ENCODE measurements around the gene PTPRR.

DNA sequence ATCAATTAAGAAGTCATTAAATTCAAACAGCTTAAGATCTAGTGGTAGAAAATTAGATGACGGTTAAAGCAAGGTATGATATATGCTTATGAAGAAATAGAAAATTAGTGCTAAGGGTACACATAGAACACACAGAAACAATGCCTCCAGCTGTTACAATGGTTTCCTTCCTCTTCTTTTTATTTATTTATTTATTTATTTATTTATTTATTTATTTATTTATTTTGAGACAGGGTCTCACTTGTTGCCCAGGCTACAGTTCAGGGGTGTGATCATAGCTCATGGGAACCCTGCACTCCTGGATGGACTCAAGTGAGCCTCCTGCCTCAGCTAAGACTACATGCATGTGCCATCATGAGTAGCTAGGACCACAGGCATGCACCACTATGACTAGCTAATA, 34.9 kb upstream of the PTPRR start:
- TF ChIP-seq RAD21 (IDR thresholded peaks at IDR 0.05; ENCODE audit: low read depth) (no peak), TAF1 (IDR thresholded peaks at IDR 0.05; ENCODE audit: low read depth) (no peak), FOXM1 (IDR thresholded peaks at IDR 0.05; ENCODE audit: borderline replicate concordance, low read depth) (no peak), TCF12 (IDR thresholded peaks at IDR 0.05; ENCODE audit: low read depth) (no peak), YY1 (IDR thresholded peaks at IDR 0.05; ENCODE audit: low read depth) (no peak), MAX (IDR thresholded peaks at IDR 0.05) (no peak), EGR1 (IDR thresholded peaks at IDR 0.05) (no peak), CEBPB (IDR thresholded peaks at IDR 0.05) (no peak), EP300 (IDR thresholded peaks at IDR 0.05; ENCODE audit: borderline replicate concordance) (no peak), USF1 (IDR thresholded peaks at IDR 0.05) (no peak), ZBTB7A (IDR thresholded peaks at IDR 0.05; ENCODE audit: low read depth) (no peak), TEAD4 (IDR thresholded peaks at IDR 0.05) (no peak), CREB1 (IDR thresholded peaks at IDR 0.05; ENCODE audit: low read depth) (no peak)
- TF ChIP-seq, protein P1, sequence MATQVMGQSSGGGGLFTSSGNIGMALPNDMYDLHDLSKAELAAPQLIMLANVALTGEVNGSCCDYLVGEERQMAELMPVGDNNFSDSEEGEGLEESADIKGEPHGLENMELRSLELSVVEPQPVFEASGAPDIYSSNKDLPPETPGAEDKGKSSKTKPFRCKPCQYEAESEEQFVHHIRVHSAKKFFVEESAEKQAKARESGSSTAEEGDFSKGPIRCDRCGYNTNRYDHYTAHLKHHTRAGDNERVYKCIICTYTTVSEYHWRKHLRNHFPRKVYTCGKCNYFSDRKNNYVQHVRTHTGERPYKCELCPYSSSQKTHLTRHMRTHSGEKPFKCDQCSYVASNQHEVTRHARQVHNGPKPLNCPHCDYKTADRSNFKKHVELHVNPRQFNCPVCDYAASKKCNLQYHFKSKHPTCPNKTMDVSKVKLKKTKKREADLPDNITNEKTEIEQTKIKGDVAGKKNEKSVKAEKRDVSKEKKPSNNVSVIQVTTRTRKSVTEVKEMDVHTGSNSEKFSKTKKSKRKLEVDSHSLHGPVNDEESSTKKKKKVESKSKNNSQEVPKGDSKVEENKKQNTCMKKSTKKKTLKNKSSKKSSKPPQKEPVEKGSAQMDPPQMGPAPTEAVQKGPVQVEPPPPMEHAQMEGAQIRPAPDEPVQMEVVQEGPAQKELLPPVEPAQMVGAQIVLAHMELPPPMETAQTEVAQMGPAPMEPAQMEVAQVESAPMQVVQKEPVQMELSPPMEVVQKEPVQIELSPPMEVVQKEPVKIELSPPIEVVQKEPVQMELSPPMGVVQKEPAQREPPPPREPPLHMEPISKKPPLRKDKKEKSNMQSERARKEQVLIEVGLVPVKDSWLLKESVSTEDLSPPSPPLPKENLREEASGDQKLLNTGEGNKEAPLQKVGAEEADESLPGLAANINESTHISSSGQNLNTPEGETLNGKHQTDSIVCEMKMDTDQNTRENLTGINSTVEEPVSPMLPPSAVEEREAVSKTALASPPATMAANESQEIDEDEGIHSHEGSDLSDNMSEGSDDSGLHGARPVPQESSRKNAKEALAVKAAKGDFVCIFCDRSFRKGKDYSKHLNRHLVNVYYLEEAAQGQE (IDR thresholded peaks at IDR 0.05; ENCODE audit: low read depth), result no peak

Data from Ishikawa (cell line).